ENCODE results near the gene KLHDC8A. TPM values are rescaled to one million over a fixed set of nuclear protein-coding genes. Genes with fewer than 3 reads are reported as not detected.

KLHDC8A gene
- total and polyA plus RNA-seq, 9 of the 15 experiments (the other 6 are each of a cell fraction or from before 2014, with no cell fraction given), result 0.01 to 0.54 (median 0.04) TPM; not detected in 6

DNA sequence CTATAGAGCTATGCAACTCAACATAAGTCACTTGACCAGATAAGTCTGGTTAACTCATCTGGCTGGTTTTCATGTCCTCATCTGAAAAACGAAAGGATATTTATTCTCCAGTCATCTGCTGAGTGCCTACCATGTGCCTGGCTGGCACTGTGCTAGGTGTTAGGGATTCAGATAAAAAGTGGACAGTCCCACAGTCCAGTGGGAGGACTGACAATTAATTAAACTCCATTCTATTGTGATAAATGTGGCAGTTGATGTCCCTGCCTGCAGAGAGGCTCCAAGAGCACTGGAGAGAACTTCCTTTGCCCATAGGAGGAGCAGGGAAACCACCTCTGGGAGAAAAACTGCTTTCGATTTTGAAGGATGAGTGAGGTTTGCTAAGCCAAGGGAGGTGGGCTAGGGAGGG is 40.6 kb downstream of the KLHDC8A start (continued):
- TF ChIP-seq SRF (CRISPR knock-in tag; IDR thresholded peaks at IDR 0.05) (no peak), ZNF324 (CRISPR knock-in tag; IDR thresholded peaks at IDR 0.05) (no peak), MCM3 (IDR thresholded peaks at IDR 0.05) (no peak)

DNA sequence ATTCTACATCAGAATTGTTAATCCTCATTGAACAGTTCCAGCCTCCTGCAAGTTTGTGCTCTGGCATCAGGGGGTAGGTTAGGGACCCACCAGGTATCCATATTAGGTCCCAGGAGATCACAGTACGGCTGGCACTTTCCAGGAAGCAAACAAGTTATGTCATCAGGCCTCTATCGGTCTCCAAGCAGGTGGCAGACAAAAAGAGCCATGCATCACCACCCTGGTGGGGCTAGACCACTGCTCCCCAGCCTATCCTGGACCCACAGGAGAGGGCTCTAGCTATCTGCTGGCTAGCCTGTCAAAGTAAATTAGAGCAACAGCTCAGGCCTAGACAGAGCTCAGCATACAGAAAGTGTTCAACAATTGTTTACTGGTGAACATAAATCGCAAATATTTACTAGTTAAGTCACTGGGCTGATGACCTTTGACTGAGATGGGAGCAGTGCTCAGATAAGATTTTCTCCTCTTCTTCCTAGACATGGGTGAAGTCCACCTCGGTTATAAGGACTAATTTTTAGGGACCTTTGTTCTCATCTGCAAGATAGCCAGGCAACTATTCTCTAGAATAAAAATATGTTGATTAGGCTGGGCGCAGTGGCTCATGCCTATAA is 41.6 kb downstream of the KLHDC8A start:
- Histone ChIP-seq H4K20me1 (replicated peaks; ENCODE audit: control insufficient read depth, insufficient read depth, low read length) (no peaks in the 10 kb centered on the region; the same call in 1 of the 2 replicates), H3K9me1 (ENCODE audit: control insufficient read depth, insufficient read depth, low read length) (no peaks in the 10 kb centered on the region), H3K27ac (ENCODE audit: extremely low read depth, low read depth, low read length) (no peak overlapping the region), H3K9me3 (replicated peaks; ENCODE audit: control insufficient read depth, insufficient read depth, low read depth, low read length) (no peaks in the 10 kb centered on the region), H3K27me3 (ENCODE audit: control insufficient read depth in 2 of 2, insufficient read depth in 2 of 2, low read length in 2 of 2) (peaks cover 23 to 49% of the 10 kb centered on the region in 2 experiments; a peak in 4 of 5 replicates), H3K79me2 (ENCODE audit: control insufficient read depth, insufficient read depth, low read length) (no peaks in the 10 kb centered on the region), H3K36me3 (ENCODE audit: control insufficient read depth, insufficient read depth, low read length) (no peaks in the 10 kb centered on the region), H3K4me1 (replicated peaks in 1 of 2; ENCODE audit: control insufficient read depth in 2 of 2, insufficient read depth in 2 of 2, low read length in 2 of 2) (peaks cover 0 to 3% of the 10 kb centered on the region in 2 experiments; a peak in 1 of 5 replicates), H3K9ac (ENCODE audit: insufficient read depth in 1 of 2, low read depth in 2 of 2, low read length in 2 of 2) (no peak overlapping the region), H3K4me3 (no peak overlapping the region), H2AFZ (ENCODE audit: low read depth, low read length) (no peak overlapping the region), H3K4me2 (ENCODE audit: insufficient read depth, low read length) (no peak overlapping the region)
- 1% methylated on average over 5 of the region's 5 CpGs for WGBS (ENCODE audit: insufficient coverage, low coverage, missing lambda C conversion rate)
- in situ Hi-C loops (cut with MboI), result no loop called here
- FAIRE-seq (no peak), DNase-seq (ENCODE audit: extremely low read depth in 1 of 4, low spot score in 3 of 4) (no peak), ATAC-seq (no peak)
- ChIA-PET POLR2A (interaction anchor here (0.6 to 1.3 kb wide), 3 partner anchors 10 to 44 kb away, joined by 3 to 4 read pairs (median 4); no protein-coding TSS in a partner anchor), CTCF (ENCODE audit: low intra/inter-chr PET ratio) (no interaction called here)
- intact Hi-C loops (cut with micrococcal nuclease), result no loop called here
- no TSS peak for BruUV-seq (replicated peaks)
- TF ChIP-seq SIX5 (IDR thresholded peaks at IDR 0.05; ENCODE audit: borderline replicate concordance in 1 of 2, insufficient read depth in 1 of 2, low read depth in 1 of 2, low read length in 2 of 2), result no peak
- TF ChIP-seq ZNF551 (CRISPR knock-in tag; IDR thresholded peaks at IDR 0.05), result no peak
- TF ChIP-seq NFE2 (IDR thresholded peaks at IDR 0.05; ENCODE audit: low read depth), result no peak
- TF ChIP-seq KAT2B (IDR thresholded peaks at IDR 0.05; ENCODE audit: low read depth, low read length), result no peak
- TF ChIP-seq SPI1 (IDR thresholded peaks at IDR 0.05; ENCODE audit: borderline replicate concordance, low read depth, low read length), result no peak
